Measurements from ENCODE around the gene LEF1.

DNA sequence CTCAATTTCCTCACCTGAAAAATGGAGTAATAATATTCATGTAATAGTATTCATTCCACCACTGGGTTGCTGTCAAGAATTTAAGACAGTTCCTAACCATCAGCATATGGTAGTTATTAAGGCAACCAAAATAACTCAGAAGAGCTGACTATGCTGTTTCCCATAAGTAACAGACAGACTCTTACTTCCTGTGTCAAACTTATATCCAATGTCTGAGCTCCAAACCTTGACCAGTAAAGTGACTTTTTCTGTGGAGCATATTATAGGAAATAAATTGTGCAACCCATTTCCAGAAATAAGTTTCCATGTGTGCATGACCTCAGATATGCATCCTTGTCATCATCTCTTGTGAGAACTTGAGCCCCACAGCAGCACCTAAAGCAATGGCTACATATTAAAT lies 100.3 kb downstream of the LEF1 start:
- TF ChIP-seq, protein P1, sequence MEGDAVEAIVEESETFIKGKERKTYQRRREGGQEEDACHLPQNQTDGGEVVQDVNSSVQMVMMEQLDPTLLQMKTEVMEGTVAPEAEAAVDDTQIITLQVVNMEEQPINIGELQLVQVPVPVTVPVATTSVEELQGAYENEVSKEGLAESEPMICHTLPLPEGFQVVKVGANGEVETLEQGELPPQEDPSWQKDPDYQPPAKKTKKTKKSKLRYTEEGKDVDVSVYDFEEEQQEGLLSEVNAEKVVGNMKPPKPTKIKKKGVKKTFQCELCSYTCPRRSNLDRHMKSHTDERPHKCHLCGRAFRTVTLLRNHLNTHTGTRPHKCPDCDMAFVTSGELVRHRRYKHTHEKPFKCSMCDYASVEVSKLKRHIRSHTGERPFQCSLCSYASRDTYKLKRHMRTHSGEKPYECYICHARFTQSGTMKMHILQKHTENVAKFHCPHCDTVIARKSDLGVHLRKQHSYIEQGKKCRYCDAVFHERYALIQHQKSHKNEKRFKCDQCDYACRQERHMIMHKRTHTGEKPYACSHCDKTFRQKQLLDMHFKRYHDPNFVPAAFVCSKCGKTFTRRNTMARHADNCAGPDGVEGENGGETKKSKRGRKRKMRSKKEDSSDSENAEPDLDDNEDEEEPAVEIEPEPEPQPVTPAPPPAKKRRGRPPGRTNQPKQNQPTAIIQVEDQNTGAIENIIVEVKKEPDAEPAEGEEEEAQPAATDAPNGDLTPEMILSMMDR (conservative IDR thresholded peaks at IDR 0.05): no peak
- no peak for TF ChIP-seq EZH2 (IDR thresholded peaks at IDR 0.05; ENCODE audit: low read depth)
